K562 (cell line): ENCODE results near the gene ARPC4.

Source experiments
- ETV6 ChIP-seq, 3 experiments: fragments of 150-350 bp in 1 of 3; sonication (generic) in 1 of 3; formaldehyde crosslinking in 1 of 3; IDR thresholded peaks; 2 replicates each; pipeline versions ENCODE4 v1.6.1 to v1.8.0; 2014 to 2022; ENCODE audit warnings: borderline replicate concordance in 2 of 3, low read depth in 2 of 3, antibody characterized with exemption in 1 of 3, low read length in 1 of 3, mild to moderate bottlenecking in 1 of 3, missing genetic modification reagents in 1 of 3
- EZH2 ChIP-seq: IDR thresholded peaks from 2 replicates; pipeline ENCODE4 v1.6.1; 2012; ENCODE audit warnings: low read depth, mild to moderate bottlenecking, inconsistent platforms, low read length, borderline replicate concordance
- NFATC3 ChIP-seq: fragments of 450-650 bp; IDR thresholded peaks from 2 replicates; pipeline ENCODE4 v1.6.1; 2017; ENCODE audit warnings: mild to moderate bottlenecking
- POLR2A ChIP-seq: fragments of 450-650 bp; conservative IDR thresholded peaks from 2 replicates; pipeline ENCODE4 v1.6.1; 2016
- RCOR1 ChIP-seq, 2 experiments: IDR thresholded peaks; 2 replicates each; pipeline ENCODE4 v1.6.1; 2012; ENCODE audit warnings: low read depth in 2 of 2, low read length in 2 of 2, borderline replicate concordance in 1 of 2, improper control_type of control experiment in 1 of 2
- SIN3A ChIP-seq, 2 experiments: fragments of 150-350 bp in 1 of 2; IDR thresholded peaks; 2 replicates each; pipeline ENCODE4 v1.6.1; 2011 to 2016; ENCODE audit warnings: borderline replicate concordance in 2 of 2, low read depth in 2 of 2, low read length in 2 of 2, mild to moderate bottlenecking in 2 of 2, moderate library complexity in 2 of 2; ENCODE audit not compliant: control insufficient read depth in 1 of 2
- SP1 ChIP-seq: sonication (generic); formaldehyde crosslinking; IDR thresholded peaks from 2 replicates; pipeline ENCODE4 v1.8.1; 2022; ENCODE audit warnings: mild to moderate bottlenecking, missing genetic modification reagents
- SREBF1 ChIP-seq: fragments of 150-350 bp; IDR thresholded peaks from 2 replicates; pipeline ENCODE4 v1.6.1; 2014; ENCODE audit warnings: antibody characterized with exemption, low read depth, low read length, borderline replicate concordance
- ZBED1 ChIP-seq: IDR thresholded peaks from 2 replicates; pipeline ENCODE4 v1.6.1; 2014
- TF ChIP-seq, protein P1 (sequence below), 3 experiments: IDR thresholded peaks in 2 of 3; conservative IDR thresholded peaks in 1 of 3; 2 replicates each; pipeline ENCODE4 v1.5.1; 2011 to 2012; ENCODE audit warnings: low read length in 3 of 3, mild to moderate bottlenecking in 3 of 3, control low read depth in 2 of 3, improper control_type of control experiment in 1 of 3, inconsistent platforms in 1 of 3, low read depth in 1 of 3, mixed read lengths in 1 of 3, moderate library complexity in 1 of 3; ENCODE audit not compliant: insufficient read depth in 2 of 3

DNA sequence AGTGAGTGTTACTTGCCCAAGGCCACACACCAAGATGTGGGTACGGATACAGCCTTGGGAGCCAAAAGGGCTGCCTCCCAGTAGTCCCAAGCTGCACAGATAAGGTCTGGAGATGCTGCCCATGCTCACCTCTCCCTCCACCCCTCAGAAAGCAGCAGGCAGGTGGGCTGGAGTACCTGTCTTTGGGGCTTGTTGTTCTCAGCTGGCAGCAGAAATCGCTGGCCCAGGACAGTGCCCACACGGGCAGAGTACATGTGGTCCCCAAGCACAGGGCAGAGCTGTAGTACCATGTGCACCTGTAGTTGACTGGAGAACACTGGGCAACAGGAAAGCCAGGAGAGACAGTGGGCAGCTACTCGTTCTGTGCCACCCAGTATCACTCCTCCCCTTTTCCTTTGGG is 46.0 kb downstream of the ARPC4 start:
- no peak for TF ChIP-seq RCOR1 (IDR thresholded peaks at IDR 0.05; ENCODE audit: borderline replicate concordance in 1 of 2, low read depth in 2 of 2, low read length in 2 of 2)
- no peak for TF ChIP-seq EZH2
- TF ChIP-seq SIN3A (IDR thresholded peaks at IDR 0.05; ENCODE audit: borderline replicate concordance in 2 of 2, control insufficient read depth in 1 of 2, low read depth in 2 of 2, low read length in 2 of 2) = no peak
- no peak for TF ChIP-seq SREBF1
- TF ChIP-seq, protein P1, sequence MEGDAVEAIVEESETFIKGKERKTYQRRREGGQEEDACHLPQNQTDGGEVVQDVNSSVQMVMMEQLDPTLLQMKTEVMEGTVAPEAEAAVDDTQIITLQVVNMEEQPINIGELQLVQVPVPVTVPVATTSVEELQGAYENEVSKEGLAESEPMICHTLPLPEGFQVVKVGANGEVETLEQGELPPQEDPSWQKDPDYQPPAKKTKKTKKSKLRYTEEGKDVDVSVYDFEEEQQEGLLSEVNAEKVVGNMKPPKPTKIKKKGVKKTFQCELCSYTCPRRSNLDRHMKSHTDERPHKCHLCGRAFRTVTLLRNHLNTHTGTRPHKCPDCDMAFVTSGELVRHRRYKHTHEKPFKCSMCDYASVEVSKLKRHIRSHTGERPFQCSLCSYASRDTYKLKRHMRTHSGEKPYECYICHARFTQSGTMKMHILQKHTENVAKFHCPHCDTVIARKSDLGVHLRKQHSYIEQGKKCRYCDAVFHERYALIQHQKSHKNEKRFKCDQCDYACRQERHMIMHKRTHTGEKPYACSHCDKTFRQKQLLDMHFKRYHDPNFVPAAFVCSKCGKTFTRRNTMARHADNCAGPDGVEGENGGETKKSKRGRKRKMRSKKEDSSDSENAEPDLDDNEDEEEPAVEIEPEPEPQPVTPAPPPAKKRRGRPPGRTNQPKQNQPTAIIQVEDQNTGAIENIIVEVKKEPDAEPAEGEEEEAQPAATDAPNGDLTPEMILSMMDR (IDR thresholded peaks at IDR 0.05 in 2 of 3, conservative IDR thresholded peaks at IDR 0.05 in 1 of 3; ENCODE audit: insufficient read depth in 2 of 3, low read depth in 1 of 3, low read length in 3 of 3) = no peak
- no peak for TF ChIP-seq POLR2A
- TF ChIP-seq ETV6 (IDR thresholded peaks at IDR 0.05; ENCODE audit: borderline replicate concordance in 1 of 2, low read depth in 2 of 2, low read length in 1 of 2) = no peak
- no peak for TF ChIP-seq ETV6 (CRISPR knock-in tag; IDR thresholded peaks at IDR 0.05; ENCODE audit: borderline replicate concordance)
- TF ChIP-seq NFATC3 = no peak
- no peak for TF ChIP-seq ZBED1
- TF ChIP-seq SP1 = no peak
